ENCODE results near the gene MACROD2.

MACROD2 gene

GRCh38 chr20:14817101-14817500, 821.8 kb downstream of the MACROD2 start:
- no peak for DNase-seq (ENCODE audit: low spot score)

- DNase-seq (ENCODE audit: low spot score) = no peak
These were observed 825.5 kb downstream of the MACROD2 start for GRCh38 chr20:14820771-14821170.

DNA sequence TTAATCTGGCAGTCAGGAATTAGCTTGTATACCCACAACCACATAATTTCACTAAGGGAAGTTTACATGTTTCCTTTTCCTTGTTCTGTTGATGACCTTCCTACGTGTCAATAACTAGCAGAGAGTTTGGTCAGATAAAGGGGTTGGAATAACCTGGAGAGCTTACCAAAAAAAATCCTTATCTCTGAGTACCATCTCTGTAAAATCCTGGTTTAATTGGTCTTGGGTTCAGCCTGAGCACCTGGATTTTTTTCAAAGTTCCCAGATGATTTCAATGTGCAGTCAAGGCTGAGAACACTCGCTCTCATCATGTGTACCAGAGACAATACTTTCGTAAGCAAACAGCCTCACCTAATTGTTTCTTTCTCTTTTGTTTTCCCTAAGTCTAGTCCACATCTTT, 825.9 kb downstream of the MACROD2 start:
- no peak for DNase-seq (ENCODE audit: low spot score)

DNA sequence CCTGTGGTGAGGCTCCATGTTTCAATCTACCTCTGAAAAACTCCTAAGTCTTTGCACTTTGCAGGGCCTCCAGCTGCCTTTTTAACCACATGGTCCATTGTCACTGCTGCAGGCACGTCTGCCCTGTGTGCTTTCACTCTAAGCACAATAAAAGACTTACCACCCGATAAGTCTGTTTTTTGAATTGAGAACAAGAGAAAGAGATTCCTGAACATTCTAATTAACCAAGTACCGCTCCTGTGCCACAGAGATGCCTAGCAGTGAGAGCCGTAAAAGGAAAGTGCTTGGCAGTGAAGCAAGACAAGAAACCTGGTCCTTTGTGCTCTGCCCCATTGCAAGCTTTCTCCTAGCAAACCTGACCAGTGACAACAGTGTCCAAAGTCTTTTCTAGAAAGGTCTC, 829.7 kb downstream of the MACROD2 start:
- DNase-seq (ENCODE audit: low spot score) = no peak

- no peak for DNase-seq (ENCODE audit: low spot score)
These were observed 831.4 kb downstream of the MACROD2 start for GRCh38 chr20:14826543-14827313.

- DNase-seq (ENCODE audit: low spot score) = no peak
These were observed 833.1 kb downstream of the MACROD2 start for GRCh38 chr20:14828459-14828858.

DNA sequence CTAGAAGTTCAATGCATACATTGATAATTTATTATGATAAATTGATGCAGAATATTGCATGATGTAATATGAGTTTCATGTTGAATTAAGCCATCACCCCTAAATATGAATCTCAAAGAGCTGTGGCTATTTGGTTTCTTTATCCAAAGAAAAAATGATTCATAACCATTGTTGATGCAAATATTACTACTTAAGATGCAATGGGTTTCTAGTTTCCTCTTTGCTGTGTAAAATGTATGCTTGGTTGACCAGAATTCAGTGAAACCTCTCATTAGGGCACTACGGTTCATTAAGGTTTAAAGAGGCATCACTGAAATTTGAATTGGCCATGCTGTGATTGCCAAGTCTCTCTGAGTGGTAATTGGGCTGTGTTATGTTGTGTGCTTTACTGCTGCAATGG, 834.6 kb downstream of the MACROD2 start:
- DNase-seq (ENCODE audit: low spot score) = no peak

- no peak for DNase-seq (ENCODE audit: low spot score)
These were observed 835.1 kb downstream of the MACROD2 start for GRCh38 chr20:14830466-14830865.

DNA sequence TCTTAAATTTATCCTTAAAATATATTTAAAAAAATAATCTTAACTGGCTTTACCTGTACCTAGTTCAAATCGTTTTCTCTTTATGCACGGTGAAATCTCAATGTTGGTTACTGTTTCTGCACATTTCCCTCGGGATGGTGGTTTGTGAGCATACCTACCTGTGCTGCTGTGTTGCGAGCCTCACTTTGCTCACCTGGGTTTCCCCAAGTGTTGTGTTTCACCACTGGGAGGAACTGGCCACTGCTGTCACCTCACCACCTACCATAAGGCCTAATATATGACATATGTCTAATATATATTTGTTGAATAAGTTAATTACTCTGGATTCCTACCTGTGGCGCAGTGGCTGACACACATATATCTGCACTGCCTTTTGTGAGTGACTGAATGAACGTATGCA, 835.6 kb downstream of the MACROD2 start:
- DNase-seq (ENCODE audit: low spot score) = no peak

GRCh38 chr20:14832630-14833029, 837.3 kb downstream of the MACROD2 start:
- no peak for DNase-seq (ENCODE audit: low spot score)

DNA sequence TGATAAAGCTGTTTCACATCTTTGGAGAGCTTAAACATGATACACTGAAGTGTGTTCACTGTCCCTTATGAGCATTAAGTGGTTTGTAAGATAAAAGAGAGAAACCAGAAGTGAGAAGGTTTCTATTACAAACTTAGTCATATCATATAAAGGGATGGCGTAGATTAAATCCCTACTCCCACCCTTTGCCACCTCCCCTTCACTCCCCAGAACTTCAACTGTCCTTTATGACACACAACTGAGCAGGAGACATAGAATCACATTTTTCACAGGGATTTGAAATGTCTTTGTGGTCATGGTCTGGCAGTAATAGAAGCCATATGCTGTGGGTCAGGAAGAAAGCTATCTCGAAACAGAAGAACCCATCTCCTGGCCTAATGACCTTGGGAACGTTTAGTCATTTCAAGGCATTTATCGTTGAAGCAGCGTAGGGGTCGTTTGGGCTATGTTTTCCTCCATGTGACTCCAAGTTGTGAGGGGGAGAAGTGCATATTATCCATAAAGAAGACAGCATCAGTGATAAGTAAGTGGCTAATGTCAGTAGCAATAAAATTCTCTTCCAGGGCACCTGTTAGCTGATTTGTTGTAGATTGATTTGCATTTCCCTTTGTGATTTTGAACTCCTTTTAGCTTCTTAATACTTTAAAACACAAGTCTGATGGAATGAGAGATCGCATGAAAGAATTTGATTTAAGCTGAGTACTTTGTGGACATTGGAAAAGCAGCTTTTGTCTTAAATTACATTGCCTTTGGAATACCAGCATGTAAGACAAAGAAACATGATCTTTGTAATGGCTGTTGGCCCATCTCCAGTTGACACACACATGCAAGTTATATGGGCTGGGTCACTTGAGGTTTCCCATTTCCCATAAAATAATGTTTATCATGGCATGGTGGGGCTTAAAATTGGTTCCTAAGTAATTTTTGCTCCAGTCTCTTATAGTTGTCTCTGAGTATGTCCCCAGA, 843.6 kb downstream of the MACROD2 start:
- no peak for DNase-seq (ENCODE audit: low spot score)

DNA sequence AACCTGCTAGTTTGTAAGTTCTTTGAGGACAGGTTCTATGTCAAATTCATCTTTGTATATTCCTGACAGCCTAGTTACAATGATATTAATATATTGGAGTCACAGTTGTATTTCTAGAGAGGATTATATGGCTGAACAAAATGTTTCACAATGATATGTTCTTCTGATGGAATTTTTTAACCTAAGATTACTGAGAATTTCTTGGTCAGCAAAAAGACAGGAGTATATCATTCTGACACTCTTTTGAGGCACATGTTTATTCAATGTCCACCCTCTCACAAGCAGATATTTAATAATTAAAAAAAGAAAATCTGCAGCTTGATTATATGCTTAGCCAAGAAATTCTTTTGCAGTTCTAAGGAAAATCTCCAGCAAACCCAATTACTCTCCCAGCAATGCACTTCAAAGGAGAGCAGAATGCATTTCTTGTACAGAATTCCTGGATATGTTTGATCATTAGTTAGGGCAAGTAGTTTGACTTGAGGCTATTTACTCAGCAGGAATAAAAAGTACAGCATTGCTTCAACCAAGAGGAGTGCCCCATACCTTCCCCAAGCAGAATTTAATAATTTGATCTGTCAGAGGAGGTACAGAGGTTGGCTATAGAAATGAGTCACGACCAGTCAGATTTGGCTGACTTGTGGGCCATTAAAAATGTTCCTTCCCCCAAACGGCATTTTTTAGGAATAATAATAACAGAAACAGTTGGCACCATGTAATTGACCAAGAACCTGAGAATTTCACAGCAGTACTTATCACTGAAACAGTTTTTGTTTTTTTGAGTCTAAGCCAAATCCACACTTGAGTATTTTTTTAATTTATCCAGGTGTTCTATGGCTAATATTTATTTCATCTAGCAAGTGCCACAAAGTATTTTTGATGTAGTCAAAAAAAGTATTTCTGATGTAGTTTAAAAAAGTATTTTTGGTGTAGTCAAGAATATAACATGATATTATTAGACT, 850.2 kb downstream of the MACROD2 start:
- DNase-seq (ENCODE audit: low spot score) = no peak

GRCh38 chr20:14848806-14849205, 853.5 kb downstream of the MACROD2 start:
- DNase-seq (ENCODE audit: low spot score) = no peak

DNA sequence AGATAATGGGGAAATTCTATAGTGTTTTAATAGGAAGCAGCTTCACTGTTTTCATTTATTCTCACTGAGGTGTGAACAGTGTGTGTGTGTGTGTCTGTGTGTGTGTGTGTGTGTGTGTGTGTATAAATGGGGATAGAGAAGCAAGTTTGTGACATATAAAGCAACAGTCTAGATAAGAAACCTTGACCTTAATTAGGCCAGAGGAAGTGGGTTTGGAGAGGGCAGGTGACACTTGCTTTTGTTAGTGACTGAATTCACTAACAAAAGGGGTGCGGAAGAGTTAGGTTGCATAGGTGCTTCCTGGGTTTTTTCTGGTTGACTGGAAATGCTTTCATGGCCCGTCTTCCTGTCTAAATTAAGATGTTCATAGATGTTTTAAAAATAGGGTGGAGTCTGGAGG, 857.8 kb downstream of the MACROD2 start:
- no peak for DNase-seq (ENCODE audit: low spot score)

DNA sequence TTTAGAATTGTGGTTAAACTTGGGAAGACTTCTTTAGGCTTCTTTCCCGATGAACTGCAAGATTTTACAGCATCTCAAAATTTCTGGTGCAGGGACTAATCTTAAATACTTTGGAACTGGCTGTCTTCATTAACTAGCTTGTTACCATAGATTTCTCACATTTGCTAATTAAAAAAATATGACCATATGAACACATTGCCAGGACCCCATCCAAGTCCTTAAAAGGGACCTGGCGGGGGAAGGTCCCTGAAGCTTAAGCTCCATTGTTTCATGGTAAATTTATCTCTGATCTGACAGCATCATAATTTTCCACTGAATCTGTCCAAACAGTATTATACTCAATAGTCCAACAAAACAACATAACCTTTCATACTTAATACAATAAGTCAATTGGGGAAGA, 859.9 kb downstream of the MACROD2 start:
- DNase-seq (ENCODE audit: low spot score) = no peak

DNA sequence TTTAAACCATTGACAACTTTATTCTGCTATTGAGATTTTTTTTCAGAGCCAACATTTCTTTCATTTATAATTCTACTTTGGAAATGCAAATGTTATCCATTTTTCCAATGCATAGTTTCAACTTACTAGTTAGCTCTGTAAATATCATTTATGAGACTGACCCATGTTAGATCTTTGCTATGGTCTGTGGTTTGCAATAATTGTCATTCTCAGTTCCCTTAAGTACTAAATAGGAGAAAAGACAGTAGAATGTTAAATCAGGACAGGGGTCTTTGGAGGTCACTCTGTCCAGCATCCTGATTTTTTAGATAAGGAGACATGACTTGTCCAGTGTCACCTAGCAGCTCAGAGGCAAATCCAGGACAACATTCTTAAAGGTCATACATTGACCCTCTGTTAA, 864.3 kb downstream of the MACROD2 start:
- no peak for DNase-seq (ENCODE audit: low spot score)

DNA sequence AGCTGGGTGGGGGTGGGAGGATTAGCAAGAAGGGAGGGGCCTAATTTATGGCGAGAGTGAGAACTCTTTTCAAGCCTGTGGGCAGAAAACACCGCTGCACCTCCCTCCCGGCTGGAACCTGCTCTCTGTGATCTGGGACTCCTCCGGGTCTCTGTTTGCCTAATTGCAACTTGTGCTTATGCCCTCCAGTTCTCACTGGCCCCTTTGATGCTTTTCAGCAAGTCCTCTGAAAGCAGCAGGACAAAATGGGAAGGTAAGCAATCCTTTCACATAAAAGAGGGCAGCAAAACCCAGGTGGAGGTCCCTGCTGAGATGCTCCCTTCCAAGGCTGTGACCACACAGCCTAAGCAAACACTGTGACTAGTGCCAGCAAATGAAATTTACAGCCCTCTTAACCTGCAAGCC, 865.1 kb downstream of the MACROD2 start:
- no peak for DNase-seq (ENCODE audit: low spot score)

- no peak for DNase-seq (ENCODE audit: low spot score)
These were observed 865.8 kb downstream of the MACROD2 start for GRCh38 chr20:14861028-14861699.

GRCh38 chr20:14865169-14865568, 869.9 kb downstream of the MACROD2 start:
- no peak for DNase-seq (ENCODE audit: low spot score)

GRCh38 chr20:14865731-14866130, 870.4 kb downstream of the MACROD2 start:
- DNase-seq (ENCODE audit: low spot score) = no peak

- DNase-seq (ENCODE audit: low spot score) = no peak
These were observed 871.7 kb downstream of the MACROD2 start for GRCh38 chr20:14866841-14867514.
